AG04449 (cell line): ENCODE data around the gene PVALEF.

Experiments used
- CTCF ChIA-PET: fragments of 350-600 bp; formaldehyde crosslinking; extraction: SDS; loops from one replicate; lab custom pipeline; 2021; ENCODE audit warnings: antibody characterized with exemption; lab: Yijun Ruan, JAX
- POLR2A ChIA-PET: fragments of 400-600, 350-600 bp; formaldehyde crosslinking; extraction: SDS; loops from one replicate; lab custom pipeline; 2020; ENCODE audit warnings: antibody characterized with exemption, inconsistent platforms; lab: Yijun Ruan, JAX
- DNase-seq: peaks from one replicate; pipeline ENCODE4 v3.0.0-alpha.2; 2010; ENCODE audit warnings: low read depth, low spot score
- H3K4me3 ChIP-seq: 2 replicates; pipeline ENCODE4 v1.5.1; 2011; ENCODE audit warnings: low read depth, mild to moderate bottlenecking, control low read depth, low read length
- TF ChIP-seq, protein P1 (sequence below): IDR thresholded peaks from one replicate; pipeline ENCODE4 v1.5.1; 2011; ENCODE audit warnings: mild to moderate bottlenecking, moderate library complexity, low read length, control low read depth, inconsistent platforms; ENCODE audit not compliant: insufficient read depth; ENCODE audit errors: missing control alignments

PVALEF gene

DNA sequence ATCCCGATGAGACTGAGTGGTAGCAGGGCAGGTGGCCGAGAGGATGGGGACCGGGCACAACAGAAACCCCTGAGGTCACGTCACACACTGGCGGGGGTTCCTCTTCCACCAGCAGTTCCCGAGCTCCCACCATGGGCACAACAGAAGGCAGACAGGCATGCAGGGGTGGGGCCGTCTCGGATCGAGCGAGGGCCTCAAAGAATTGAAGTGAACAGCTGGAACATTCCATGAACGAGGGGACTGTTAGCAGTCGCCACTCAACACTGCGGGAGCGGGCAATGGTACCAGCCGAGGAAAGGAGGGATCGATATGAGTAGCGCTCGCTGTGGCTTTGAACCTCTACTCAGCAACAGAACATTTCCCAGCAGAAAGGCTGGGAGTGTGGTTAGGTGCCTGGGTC is 52.2 kb downstream of the PVALEF start:
- POLR2A ChIA-PET = no interaction called here
- CTCF ChIA-PET = no interaction called here
- TF ChIP-seq, protein P1, sequence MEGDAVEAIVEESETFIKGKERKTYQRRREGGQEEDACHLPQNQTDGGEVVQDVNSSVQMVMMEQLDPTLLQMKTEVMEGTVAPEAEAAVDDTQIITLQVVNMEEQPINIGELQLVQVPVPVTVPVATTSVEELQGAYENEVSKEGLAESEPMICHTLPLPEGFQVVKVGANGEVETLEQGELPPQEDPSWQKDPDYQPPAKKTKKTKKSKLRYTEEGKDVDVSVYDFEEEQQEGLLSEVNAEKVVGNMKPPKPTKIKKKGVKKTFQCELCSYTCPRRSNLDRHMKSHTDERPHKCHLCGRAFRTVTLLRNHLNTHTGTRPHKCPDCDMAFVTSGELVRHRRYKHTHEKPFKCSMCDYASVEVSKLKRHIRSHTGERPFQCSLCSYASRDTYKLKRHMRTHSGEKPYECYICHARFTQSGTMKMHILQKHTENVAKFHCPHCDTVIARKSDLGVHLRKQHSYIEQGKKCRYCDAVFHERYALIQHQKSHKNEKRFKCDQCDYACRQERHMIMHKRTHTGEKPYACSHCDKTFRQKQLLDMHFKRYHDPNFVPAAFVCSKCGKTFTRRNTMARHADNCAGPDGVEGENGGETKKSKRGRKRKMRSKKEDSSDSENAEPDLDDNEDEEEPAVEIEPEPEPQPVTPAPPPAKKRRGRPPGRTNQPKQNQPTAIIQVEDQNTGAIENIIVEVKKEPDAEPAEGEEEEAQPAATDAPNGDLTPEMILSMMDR = no peak
- H3K4me3 ChIP-seq = no peak overlapping the region
- no peak for DNase-seq

DNA sequence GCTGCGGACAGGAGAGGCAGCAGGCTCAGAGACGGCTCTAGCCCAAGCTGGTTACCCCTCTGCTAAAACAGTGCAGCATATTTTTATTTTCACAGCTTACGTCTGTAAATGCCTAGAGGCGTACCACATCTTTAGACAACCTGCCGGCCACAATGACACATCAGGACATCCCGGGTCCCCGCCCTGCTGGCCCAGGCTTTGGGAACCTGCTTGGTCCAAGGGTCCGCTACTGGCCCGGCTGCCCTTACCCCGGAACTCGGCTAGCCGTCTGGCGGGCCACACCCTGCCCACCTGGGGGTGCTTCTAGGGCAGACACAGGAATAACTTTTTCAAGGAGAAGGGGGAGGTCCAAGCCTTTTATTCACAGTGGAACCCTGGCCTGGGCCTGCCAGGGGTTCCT is 53.2 kb downstream of the PVALEF start:
- POLR2A ChIA-PET = no interaction called here
- H3K4me3 ChIP-seq = no peak overlapping the region
- DNase-seq = no peak
- TF ChIP-seq, protein P1 = no peak
- CTCF ChIA-PET = interaction anchor here (1.0 kb wide), 1 partner anchor 77 kb away, joined by 3 read pairs; no protein-coding TSS in a partner anchor

DNA sequence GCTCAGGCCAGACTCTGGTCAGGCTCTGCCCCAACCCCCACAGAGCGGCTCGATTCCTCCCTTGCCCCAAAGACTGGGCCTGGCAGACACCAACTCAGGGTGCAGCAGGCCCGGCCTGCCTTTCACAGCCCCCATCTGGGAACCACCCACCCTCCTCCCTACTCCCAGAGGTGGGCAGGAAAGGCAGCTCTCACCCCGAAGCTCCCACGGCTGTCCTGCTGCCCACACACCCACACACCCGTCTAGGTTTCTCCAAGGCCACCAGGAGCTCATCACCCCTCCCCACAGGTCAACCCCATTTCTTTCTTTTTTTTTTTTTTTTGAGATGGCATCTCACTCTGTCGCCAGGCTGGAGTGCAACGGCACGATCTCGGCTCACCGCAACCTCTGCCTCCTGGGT is 53.7 kb downstream of the PVALEF start:
- CTCF ChIA-PET = interaction anchor here (0.9 to 1.0 kb wide), 2 partner anchors 72 to 77 kb away, joined by 3 read pairs; no protein-coding TSS in a partner anchor
- H3K4me3 ChIP-seq = no peak overlapping the region
- POLR2A ChIA-PET = no interaction called here
- TF ChIP-seq, protein P1 = no peak
- no peak for DNase-seq

DNA sequence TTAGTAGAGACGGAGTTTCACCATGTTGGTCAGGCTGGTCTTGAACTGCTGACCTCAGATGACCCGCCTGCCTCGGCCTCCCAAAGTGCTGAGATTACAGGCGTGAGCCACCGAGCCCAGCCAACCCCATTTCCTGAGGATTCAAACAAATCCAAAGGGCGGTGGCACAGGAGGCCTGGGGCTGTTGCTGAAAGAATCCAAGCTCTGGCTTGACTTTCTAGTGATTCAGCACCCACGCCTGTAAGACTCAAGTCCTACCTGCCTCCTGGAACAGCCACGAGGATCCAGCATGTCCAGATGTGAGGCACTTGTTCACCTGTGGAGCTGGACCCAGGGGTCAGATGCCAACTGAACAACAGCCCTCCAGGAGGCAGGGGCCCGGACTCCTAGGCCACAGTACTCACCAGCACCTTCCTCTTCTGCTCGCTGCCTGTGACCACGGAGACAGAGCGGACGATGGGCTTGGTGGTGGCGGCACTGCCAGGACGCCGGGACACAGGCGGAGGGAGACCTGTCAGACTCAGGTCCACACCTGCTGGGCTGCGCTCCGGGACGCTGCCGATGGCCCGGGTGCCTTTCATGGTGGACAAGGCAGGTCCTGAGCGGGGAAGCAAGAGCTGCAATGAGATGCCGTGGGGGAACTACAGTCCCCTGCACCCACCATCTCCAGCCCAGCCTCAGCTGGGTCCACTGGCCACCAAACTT is 54.3 kb downstream of the PVALEF start:
- ChIA-PET CTCF (interaction anchor here (0.9 kb wide), 1 partner anchor 72 kb away, joined by 3 read pairs; no protein-coding TSS in a partner anchor), POLR2A (interaction anchor here (0.7 kb wide), 1 partner anchor 235 kb away, joined by 4 read pairs; no protein-coding TSS in a partner anchor)
- no peak overlapping the region for H3K4me3 ChIP-seq
- no peak for DNase-seq
- TF ChIP-seq, protein P1 = no peak

DNA sequence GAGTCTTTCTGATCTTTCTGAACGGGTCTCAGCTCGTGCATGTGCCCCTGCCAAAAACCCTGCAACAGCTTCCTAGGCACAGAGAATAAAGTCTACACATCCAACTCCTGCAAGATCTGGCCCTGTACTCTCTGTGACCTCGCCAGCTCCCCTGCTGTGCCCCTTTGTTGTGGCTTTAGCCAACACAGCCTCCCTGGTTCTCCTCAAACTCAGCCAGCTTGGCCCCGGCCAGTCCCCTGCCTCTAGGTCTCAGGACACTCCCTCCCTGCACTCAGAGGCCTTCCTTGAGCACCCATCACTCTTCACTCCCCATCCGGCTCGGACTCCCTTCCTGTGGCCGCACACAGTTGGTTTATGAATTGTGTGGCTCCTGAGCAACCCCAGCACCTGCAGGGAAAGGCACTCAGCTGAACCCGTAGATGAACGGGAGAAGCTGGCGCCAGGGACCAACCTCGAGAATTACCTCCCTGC is 56.1 kb downstream of the PVALEF start:
- TF ChIP-seq, protein P1 = no peak
- ChIA-PET POLR2A (no interaction called here), CTCF (interaction anchor here (0.7 kb wide), 1 partner anchor 198 kb away, joined by 3 read pairs; no protein-coding TSS in a partner anchor)
- H3K4me3 ChIP-seq = peak overlapping the region; percentile 74
- DNase-seq = no peak

DNA sequence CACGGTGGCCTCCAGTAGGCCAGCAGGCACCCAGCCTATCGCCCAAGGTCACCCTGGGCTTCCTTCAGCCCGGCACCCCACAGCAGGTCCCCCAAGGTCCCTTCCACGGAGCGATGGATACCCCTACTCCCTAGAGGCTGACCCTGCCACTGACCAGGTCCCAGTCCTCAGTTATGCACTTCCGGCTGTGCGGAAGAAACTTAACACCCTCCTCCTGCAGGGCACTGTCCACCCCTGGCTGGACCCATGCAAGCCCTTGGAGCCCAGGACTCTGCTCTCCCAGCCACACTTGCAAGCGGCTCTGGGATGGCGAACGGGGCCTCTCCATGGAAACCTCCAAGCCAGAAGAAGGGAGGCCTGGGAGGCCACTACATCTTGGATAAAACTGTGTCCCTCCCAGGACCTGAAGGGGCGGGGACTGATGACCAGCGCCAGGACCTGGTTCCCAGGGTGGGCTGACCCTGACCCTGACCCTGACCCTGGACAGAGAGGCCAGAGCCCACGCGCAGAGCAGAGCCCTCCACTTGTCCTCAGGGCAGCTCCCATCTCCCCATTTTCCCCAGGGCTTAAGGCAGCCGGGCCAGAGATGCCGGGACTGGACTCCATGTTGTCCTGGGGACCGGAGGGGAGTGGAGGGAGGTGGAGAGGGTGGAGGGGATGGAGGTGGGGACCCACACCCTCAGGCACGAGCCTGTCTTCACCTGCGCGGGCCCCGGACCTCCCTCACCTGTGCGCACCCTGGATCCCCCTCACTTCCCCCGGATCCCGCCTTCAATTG is 56.7 kb downstream of the PVALEF start:
- TF ChIP-seq, protein P1 = no peak
- no peak for DNase-seq
- CTCF ChIA-PET = interaction anchor here (0.7 to 1.0 kb wide), 2 partner anchors 79 to 124 kb away, joined by 3 to 4 read pairs; no protein-coding TSS in a partner anchor
- POLR2A ChIA-PET = interaction anchor here (1.2 to 1.3 kb wide), 2 partner anchors 10 to 17 kb away, joined by 3 to 4 read pairs; partner anchors contain the start of genes NDUFAF8 and TEPSIN
- H3K4me3 ChIP-seq = peak overlapping the region; percentile 74
